Large intestine (tissue), 3 donors: Measurements from ENCODE around the gene TMC3. TPM values are rescaled to one million over a fixed set of nuclear protein-coding genes. Genes with fewer than 3 reads are reported as not detected.
A peak's percentile ranks its signal among the peaks of the same experiment; 100 is the strongest.
"Not testable (repeated sequence)": the region's sequence is repeated elsewhere in the genome, so short reads cannot be mapped to it uniquely, and the experiment has no call there.

ENCODE experiments used
- DNase-seq, 2 donors: peaks; one replicate each; pipeline versions ENCODE4 v3.0.0 to v3.0.0-alpha.2; 2013
- H3K27ac ChIP-seq: one replicate; pipeline ENCODE4 v1.5.1; 2013; ENCODE audit warnings: low read length
- H3K27me3 ChIP-seq: 2 replicates; pipeline ENCODE4 v1.6.1; 2013; ENCODE audit warnings: low read length; ENCODE audit not compliant: control insufficient read depth, insufficient read depth
- H3K36me3 ChIP-seq: 2 replicates; pipeline ENCODE4 v1.6.1; 2013; ENCODE audit warnings: low read length; ENCODE audit not compliant: control insufficient read depth, insufficient read depth
- H3K4me1 ChIP-seq: one replicate; pipeline ENCODE4 v1.6.1; 2013; ENCODE audit warnings: low read length; ENCODE audit not compliant: control insufficient read depth, insufficient read depth
- H3K4me3 ChIP-seq: one replicate; pipeline ENCODE4 v1.5.1; 2013; ENCODE audit warnings: low read length
- H3K9me3 ChIP-seq: one replicate; pipeline ENCODE4 v1.6.1; 2013; ENCODE audit warnings: mild to moderate bottlenecking, low read depth, low read length, moderate library complexity; ENCODE audit not compliant: control insufficient read depth
- WGBS: methylation state at CpG from one replicate; pipeline ENCODE4 v1.1.5; 2013; ENCODE audit warnings: low lambda C conversion rate; ENCODE audit not compliant: insufficient coverage; 5-methylcytosine and 5-hydroxymethylcytosine counted together
- polyA plus RNA-seq: library from polyadenylated mRNA; unstranded; fragments of 120-200 nt; gene quantifications from one replicate; pipeline ENCODE4 v1.2.1, GENCODE V29; 2013

Gene TMC3
- polyA plus RNA-seq, 1 donor, result 6.2 TPM

GRCh38 chr15:81335631-81336030 lies 38.4 kb downstream of the TMC3 start:
- peak overlapping the region; percentile 91 for H3K27ac ChIP-seq
- H3K36me3 ChIP-seq, result peaks cover 3% of the 10 kb centered on the region
- no peak overlapping the region for H3K4me3 ChIP-seq
- WGBS, result no CpG with 5 or more reads among the region's 4 CpGs
- peaks cover 39% of the 10 kb centered on the region for H3K4me1 ChIP-seq
- no peak for DNase-seq
- H3K9me3 ChIP-seq, result no peaks in the 10 kb centered on the region
- no peaks in the 10 kb centered on the region for H3K27me3 ChIP-seq

DNA sequence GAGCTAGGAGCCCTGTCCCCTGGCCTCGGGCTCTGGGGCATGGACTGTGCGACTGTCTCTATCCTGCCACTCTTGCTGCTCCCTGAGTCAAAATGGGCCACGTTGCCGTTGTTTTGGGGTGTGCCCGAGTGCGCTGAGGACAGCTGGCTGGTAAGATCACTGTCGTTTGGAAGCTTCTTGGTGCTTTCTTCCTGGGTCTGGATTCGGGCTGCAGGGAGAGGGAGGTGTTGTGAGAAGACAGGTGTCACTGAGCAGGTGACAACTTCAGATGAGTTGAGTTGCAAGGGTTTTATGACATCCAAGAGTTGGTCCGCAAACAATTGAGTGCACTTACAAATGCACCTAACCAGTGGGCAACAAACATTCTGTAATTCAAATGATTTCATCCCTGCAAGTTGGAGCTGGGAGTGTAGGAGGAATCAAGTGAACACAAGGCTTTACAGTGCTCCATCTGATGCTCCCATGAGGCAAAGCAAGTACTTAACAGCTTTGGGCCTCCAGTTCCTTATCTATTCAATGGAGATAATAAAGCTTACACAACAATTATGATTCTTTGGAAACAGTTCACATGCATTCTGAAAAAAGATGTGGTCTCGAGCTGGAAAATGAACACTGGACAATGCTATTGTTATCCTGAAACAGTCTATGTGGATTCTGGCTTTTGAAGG lies 39.1 kb downstream of the TMC3 start:
- peak; percentile 65 to 88 for DNase-seq
- Histone ChIP-seq H3K36me3 (peaks cover 3% of the 10 kb centered on the region), H3K9me3 (no peaks in the 10 kb centered on the region), H3K4me3 (no peak overlapping the region), H3K27ac (peak overlapping the region; percentile 91), H3K27me3 (no peaks in the 10 kb centered on the region), H3K4me1 (peaks cover 41% of the 10 kb centered on the region)
- 33% methylated on average over 1 of the region's 10 CpGs for WGBS

DNA sequence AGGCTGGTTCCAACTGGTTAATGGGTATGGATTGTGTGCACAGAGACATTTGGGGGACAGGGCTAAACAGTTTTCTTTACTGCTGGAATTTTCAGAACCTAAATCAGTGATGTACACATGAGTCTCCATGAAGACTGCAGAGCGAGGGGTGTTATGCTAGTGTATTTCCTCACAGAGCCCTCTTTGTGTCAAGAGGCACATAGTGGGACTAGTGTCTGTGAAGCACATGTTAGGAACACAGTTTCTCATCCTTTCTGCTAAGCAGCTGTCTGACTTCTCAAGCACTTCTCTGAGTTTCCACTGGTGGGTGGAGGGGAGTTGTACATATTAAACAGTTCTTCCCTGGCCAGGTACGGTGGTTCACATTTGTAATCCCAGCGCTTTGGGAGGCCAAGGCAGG lies 40.6 kb downstream of the TMC3 start:
- no CpG with 5 or more reads among the region's 3 CpGs for WGBS
- no peaks in the 10 kb centered on the region for H3K9me3 ChIP-seq

DNA sequence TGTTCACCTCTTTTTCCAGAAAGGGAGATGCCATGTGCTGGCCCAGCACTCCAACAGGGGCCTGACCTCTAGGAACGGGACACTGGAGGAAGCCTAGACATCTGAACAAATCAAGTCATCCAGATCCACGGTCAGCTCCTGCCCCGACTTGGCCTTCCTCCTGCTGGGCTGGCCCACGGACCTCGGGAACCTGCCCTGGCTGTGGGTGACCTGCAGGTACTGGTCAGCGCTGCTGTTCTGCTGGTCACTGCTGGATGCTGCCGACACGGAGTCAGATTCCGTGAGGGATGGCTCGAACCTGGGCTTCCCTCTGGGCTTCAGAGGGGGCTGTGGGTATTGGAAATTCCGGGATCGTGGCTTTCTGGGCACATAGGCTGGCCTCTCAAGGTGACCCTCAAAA lies 41.7 kb downstream of the TMC3 start:
- no peak for DNase-seq
- H3K9me3 ChIP-seq, result no peaks in the 10 kb centered on the region
- H3K27ac ChIP-seq, result no peak overlapping the region
- no CpG with 5 or more reads among the region's 12 CpGs for WGBS
- peaks cover 41% of the 10 kb centered on the region for H3K4me1 ChIP-seq
- no peaks in the 10 kb centered on the region for H3K27me3 ChIP-seq
- H3K4me3 ChIP-seq, result no peak overlapping the region
- H3K36me3 ChIP-seq, result peaks cover 2% of the 10 kb centered on the region

More for the DNA sequence above, 40.6 kb downstream of the TMC3 start:
- peaks cover 41% of the 10 kb centered on the region for H3K4me1 ChIP-seq
- no peak for DNase-seq
- H3K36me3 ChIP-seq, result peaks cover 3% of the 10 kb centered on the region
- H3K27me3 ChIP-seq, result no peaks in the 10 kb centered on the region
- peak overlapping the region; percentile 55 for H3K27ac ChIP-seq
- H3K4me3 ChIP-seq, result no peak overlapping the region

- Histone ChIP-seq H3K4me3 (no peak overlapping the region), H3K9me3 (no peaks in the 10 kb centered on the region), H3K27ac (peak overlapping the region; percentile 75), H3K4me1 (peaks cover 41% of the 10 kb centered on the region), H3K36me3 (no peaks in the 10 kb centered on the region), H3K27me3 (no peaks in the 10 kb centered on the region)
- WGBS, result no CpG with 5 or more reads among the region's 15 CpGs
- no peak for DNase-seq
Measured at GRCh38 chr15:81331600-81331999, 42.4 kb downstream of the TMC3 start.

- not testable (repeated sequence) for H3K36me3 ChIP-seq, H3K9me3 ChIP-seq, H3K4me3 ChIP-seq, H3K27me3 ChIP-seq
- H3K4me1 ChIP-seq, result peaks cover 40% of the 10 kb centered on the region
- peak; percentile 48 to 68 for DNase-seq
- WGBS, result 19% methylated on average over 2 of the region's 9 CpGs
- H3K27ac ChIP-seq, result peak overlapping the region; percentile 75
Measured at GRCh38 chr15:81331141-81331540, 42.9 kb downstream of the TMC3 start.

DNA sequence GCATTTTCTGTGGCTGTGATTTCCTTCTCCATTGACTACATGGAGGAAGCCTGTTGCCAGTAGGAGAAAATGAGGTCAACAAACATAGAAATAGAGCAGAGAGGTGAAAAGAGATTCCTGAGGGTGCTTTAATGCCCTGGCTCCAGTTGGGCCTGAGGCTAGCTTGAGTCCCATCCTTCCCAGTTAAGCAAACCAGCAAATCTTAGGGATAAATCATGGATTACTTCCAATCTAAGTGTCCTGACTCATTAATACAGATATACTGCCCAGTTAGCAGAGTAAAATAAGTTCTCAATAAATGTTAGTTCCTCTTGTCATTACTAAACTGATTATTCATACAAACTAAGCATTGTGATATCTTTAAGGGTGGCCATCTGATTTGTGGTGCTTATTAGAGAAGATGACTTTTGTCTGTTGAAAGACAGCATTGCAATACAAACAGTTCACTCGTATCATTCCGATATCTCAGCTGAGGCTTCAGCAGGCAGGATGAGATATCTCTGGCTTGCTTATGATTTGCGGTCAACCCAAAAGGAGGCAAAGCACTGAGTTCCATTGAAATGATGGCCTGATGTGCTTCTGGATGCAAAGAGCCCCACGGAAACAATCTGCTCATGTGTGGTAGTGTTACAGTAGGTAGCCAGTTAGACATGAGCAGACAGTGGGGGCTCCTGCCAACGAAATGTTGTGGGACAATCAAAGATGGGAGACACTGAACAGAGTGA lies 43.5 kb downstream of the TMC3 start:
- no peak overlapping the region for H3K4me3 ChIP-seq
- H3K27me3 ChIP-seq, result no peaks in the 10 kb centered on the region
- 57% methylated on average over 1 of the region's 5 CpGs for WGBS
- no peak for DNase-seq
- no peaks in the 10 kb centered on the region for H3K9me3 ChIP-seq
- H3K4me1 ChIP-seq, result peaks cover 35% of the 10 kb centered on the region
- H3K36me3 ChIP-seq, result no peaks in the 10 kb centered on the region
- H3K27ac ChIP-seq, result peak overlapping the region; percentile 75

- Histone ChIP-seq H3K27me3 (no peaks in the 10 kb centered on the region), H3K27ac (no peak overlapping the region), H3K4me1 (peaks cover 30% of the 10 kb centered on the region), H3K4me3 (no peak overlapping the region), H3K36me3 (no peaks in the 10 kb centered on the region), H3K9me3 (no peaks in the 10 kb centered on the region)
- no CpG with 5 or more reads among the region's 2 CpGs for WGBS
- no peak for DNase-seq
Measured at GRCh38 chr15:81329446-81329845, 44.6 kb downstream of the TMC3 start.

DNA sequence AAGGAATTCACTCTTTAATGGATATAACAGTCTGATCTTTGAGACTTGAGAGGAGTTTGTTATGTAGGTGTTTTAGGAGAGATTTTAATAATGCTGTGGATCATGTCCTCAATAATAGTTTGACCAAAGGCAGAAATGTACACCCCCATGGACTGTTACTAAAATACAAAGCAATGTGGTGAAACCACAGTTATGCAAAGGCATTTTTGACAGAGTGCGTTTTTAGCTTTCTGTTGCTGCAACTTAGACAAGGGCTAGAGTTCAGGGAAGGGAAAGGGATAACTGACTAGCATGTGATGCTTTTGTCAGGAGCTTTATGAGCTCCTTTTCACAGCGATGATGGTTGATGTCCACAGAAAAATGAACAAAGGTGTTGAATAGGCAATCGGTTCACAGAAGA lies 46.5 kb downstream of the TMC3 start:
- Histone ChIP-seq H3K4me1 (peaks cover 17% of the 10 kb centered on the region), H3K4me3 (no peak overlapping the region), H3K27ac (peak overlapping the region; percentile 19), H3K27me3 (no peaks in the 10 kb centered on the region), H3K36me3 (no peaks in the 10 kb centered on the region), H3K9me3 (no peaks in the 10 kb centered on the region)
- DNase-seq, result peak in 1 of 2 donors; percentile 58
- 66% methylated on average over 2 of the region's 3 CpGs for WGBS

DNA sequence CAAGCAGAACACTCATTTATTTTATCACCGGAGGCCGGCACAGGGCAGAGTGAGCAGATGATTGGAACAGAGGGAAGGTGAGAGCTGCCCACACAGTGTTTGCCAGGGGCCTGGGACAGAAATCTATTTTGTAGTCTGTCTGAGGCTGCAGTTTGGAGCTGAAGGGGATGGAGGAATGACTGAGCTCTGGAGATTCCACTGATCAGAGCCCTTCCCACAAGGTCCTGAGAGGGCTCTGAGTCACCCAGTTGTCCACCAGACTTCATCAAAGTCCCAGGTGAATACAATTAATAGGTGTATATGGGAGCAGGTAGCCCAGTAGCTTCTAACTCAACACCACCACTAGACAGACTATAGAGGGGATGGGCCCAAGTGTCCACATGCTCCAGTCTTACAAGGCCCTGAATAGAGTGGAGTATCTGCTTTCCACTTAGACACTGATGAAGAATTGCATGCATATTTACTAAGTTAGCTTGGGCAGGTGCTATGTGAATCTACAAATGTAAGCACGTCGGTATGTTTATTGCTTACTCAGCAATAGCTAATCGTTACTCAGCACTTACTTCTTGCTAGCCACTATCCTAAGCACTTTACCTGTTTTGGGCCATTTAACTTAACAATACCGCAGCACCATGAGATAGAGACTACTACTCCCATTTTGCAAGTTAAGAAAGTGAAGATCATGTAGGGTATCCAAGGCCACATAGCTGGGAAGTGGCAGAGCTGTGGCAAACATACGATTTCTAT lies 47.4 kb downstream of the TMC3 start:
- Histone ChIP-seq H3K4me3 (no peak overlapping the region), H3K36me3 (peaks cover 3% of the 10 kb centered on the region), H3K27me3 (no peaks in the 10 kb centered on the region), H3K9me3 (no peaks in the 10 kb centered on the region), H3K4me1 (peaks cover 14% of the 10 kb centered on the region), H3K27ac (peak overlapping the region; percentile 19)
- WGBS, result no CpG with 5 or more reads among the region's 7 CpGs
- DNase-seq, result no peak
